PC-3 (cell line): ENCODE results near the gene BBC3.

Experiments
- EZH2 ChIP-seq: fragments of 300-600 bp; sonication (generic); IDR thresholded peaks from one replicate; pipeline ENCODE4 v1.6.1; 2017; ENCODE audit warnings: antibody characterized with exemption, mild to moderate bottlenecking, low read length; ENCODE audit not compliant: unreplicated experiment
- EZH2phosphoT487 ChIP-seq: fragments of 300-600 bp; sonication (generic); IDR thresholded peaks from 2 replicates; pipeline ENCODE4 v1.6.1; 2018; ENCODE audit warnings: mild to moderate bottlenecking, antibody characterized with exemption, low read length, borderline replicate concordance
- TF ChIP-seq, protein P1 (sequence below): fragments of 300-600 bp; sonication (generic); conservative IDR thresholded peaks from 2 replicates; pipeline ENCODE4 v1.5.1; 2017; ENCODE audit warnings: antibody characterized with exemption, low read depth, mild to moderate bottlenecking, low read length

DNA sequence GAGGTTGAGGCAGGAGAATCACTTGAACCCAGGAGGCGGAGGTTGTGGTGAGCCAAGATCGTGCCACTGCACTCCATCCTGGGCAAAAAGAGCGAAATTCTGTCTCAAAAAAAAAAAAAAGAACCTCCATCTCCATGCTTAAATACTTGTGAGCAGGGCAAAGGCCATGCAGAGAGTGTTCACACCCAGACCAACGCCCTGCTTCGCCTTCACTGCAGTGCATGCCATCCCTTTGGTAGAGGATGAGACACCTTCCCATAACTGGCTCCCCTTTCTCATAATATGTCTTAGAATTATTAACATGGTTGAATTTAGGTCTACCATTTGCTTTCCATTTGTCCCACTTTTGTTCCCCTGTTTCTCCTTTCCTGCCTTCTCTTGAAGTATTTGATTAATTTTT, 15.4 kb downstream of the BBC3 start:
- TF ChIP-seq, protein P1, sequence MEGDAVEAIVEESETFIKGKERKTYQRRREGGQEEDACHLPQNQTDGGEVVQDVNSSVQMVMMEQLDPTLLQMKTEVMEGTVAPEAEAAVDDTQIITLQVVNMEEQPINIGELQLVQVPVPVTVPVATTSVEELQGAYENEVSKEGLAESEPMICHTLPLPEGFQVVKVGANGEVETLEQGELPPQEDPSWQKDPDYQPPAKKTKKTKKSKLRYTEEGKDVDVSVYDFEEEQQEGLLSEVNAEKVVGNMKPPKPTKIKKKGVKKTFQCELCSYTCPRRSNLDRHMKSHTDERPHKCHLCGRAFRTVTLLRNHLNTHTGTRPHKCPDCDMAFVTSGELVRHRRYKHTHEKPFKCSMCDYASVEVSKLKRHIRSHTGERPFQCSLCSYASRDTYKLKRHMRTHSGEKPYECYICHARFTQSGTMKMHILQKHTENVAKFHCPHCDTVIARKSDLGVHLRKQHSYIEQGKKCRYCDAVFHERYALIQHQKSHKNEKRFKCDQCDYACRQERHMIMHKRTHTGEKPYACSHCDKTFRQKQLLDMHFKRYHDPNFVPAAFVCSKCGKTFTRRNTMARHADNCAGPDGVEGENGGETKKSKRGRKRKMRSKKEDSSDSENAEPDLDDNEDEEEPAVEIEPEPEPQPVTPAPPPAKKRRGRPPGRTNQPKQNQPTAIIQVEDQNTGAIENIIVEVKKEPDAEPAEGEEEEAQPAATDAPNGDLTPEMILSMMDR = no peak
- no peak for TF ChIP-seq EZH2
- TF ChIP-seq EZH2phosphoT487 = no peak
